CD4-positive, CD25-positive, alpha-beta regulatory T cell (primary cell): ENCODE data around the gene CFAP77. TPM values are rescaled to one million over a fixed set of nuclear protein-coding genes. Genes with fewer than 3 reads are reported as not detected.

ENCODE experiments used
- ATAC-seq, 2 donors: fragments of 150-1000 bp; cut with Tn5 transposase; one replicate each; pipeline ENCODE4 v1.10.0; 2021; ENCODE audit warnings: low read depth in 2 of 2, moderate number of reproducible peaks in 2 of 2, moderate library complexity in 1 of 2
- DNase-seq, 3 donors: peaks; one replicate each; pipeline versions ENCODE4 v3.0.0 to v3.0.0-alpha.2; 2012 to 2022; ENCODE audit warnings: mixed read lengths in 1 of 3
- H3K27ac ChIP-seq: one replicate; pipeline ENCODE4 v1.7.0; 2013; ENCODE audit warnings: mild to moderate bottlenecking, low read length; ENCODE audit not compliant: insufficient read depth, poor library complexity, severe bottlenecking
- H3K27me3 ChIP-seq: one replicate; pipeline ENCODE4 v1.7.0; 2013; ENCODE audit warnings: low read length; ENCODE audit not compliant: control insufficient read depth, insufficient read depth
- H3K36me3 ChIP-seq: one replicate; pipeline ENCODE4 v1.7.0; 2013; ENCODE audit warnings: mild to moderate bottlenecking, low read length, moderate library complexity; ENCODE audit not compliant: control insufficient read depth, insufficient read depth
- H3K4me1 ChIP-seq: 2 replicates; pipeline ENCODE4 v1.7.0; 2013; ENCODE audit warnings: mild to moderate bottlenecking, low read length; ENCODE audit not compliant: insufficient read depth, control insufficient read depth, poor library complexity, severe bottlenecking
- H3K4me3 ChIP-seq: one replicate; pipeline ENCODE4 v1.7.0; 2013; ENCODE audit warnings: low read depth, mild to moderate bottlenecking, low read length, moderate library complexity
- H3K9me3 ChIP-seq, 2 experiments: 1 replicate in 1 of 2; 2 replicates in 1 of 2; pipeline ENCODE4 v1.7.0; 2013; ENCODE audit warnings: low read length in 2 of 2, mild to moderate bottlenecking in 1 of 2, moderate library complexity in 1 of 2; ENCODE audit not compliant: control insufficient read depth in 2 of 2
- H3K27ac Mint-ChIP-seq, 3 donors: one replicate each; pipeline ENCODE4 v1.8.0; 2020 to 2022; ENCODE audit warnings: mild to moderate bottlenecking in 3 of 3, mixed read lengths in 3 of 3, moderate library complexity in 2 of 3
- H3K27me3 Mint-ChIP-seq: one replicate; pipeline ENCODE4 v1.8.0; 2022; ENCODE audit warnings: mild to moderate bottlenecking, mixed read lengths
- H3K36me3 Mint-ChIP-seq: one replicate; pipeline ENCODE4 v1.8.0; 2020; ENCODE audit warnings: mixed read lengths
- H3K4me1 Mint-ChIP-seq, 4 donors: one replicate each; pipeline ENCODE4 v1.8.0; 2020 to 2022; ENCODE audit warnings: mixed read lengths in 4 of 4, mild to moderate bottlenecking in 1 of 4
- H3K4me3 Mint-ChIP-seq, 4 donors: one replicate each; pipeline ENCODE4 v1.8.0; 2020 to 2022; ENCODE audit warnings: mild to moderate bottlenecking in 4 of 4, mixed read lengths in 4 of 4, moderate library complexity in 3 of 4
- H3K9me3 Mint-ChIP-seq, 7 donors: one replicate each; pipeline ENCODE4 v1.8.0; 2020 to 2022; ENCODE audit warnings: mixed read lengths in 7 of 7, mild to moderate bottlenecking in 3 of 7, moderate library complexity in 2 of 7
- polyA plus RNA-seq, 4 donors: library from polyadenylated mRNA; unstranded; fragments of 300-500 nt; fragmentation: Illumina TruSeq; gene quantifications; one replicate each; pipeline ENCODE4 v1.2.3, GENCODE V29; 2021
- total RNA-seq: library from RNA; stranded (reverse); gene quantifications from one replicate; pipeline ENCODE4 v1.2.3, GENCODE V29; 2022

The CFAP77 gene
- total and polyA plus RNA-seq, 5 donors from 2014 or later = not detected

DNA sequence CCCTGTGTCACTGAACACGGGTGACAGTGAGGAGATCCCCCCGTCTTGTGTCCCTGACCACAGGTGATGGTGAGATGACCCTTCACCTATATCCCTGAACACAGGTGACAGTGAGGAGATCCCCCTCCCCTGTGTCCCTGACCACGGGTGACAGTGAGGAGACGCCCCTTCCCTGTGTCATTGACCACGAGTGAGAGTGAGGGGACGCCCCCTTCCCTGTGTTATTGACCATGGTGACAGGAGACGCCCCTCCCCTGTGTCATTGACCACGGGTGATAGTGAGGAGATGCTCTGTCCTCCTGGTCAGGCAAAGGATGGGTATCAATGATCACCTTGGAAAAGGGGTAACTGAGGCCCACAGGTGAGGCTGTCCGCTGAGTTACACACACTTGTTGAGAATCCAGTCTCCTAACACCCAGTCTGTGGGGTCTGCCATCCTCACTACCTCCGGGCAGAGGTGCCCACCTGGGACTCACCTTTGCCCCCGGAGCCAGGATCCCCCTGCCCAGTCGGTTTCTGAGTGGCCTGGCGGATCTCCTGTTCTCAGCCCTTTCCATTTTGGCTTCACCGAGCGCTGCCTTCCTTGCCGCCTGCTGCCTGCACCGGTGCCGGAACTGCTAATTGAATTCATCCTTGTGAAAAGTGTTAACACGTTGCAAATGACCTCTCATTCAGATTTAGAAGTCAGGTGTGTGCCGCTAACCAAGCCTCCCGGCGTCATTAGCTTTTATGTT, 104.2 kb downstream of the CFAP77 start:
- Mint-ChIP-seq H3K9me3 (no peaks in the 10 kb centered on the region), H3K4me1 (no peaks in the 10 kb centered on the region), H3K27me3 (no peaks in the 10 kb centered on the region), H3K27ac (no peak overlapping the region), H3K36me3 (no peaks in the 10 kb centered on the region), H3K4me3 (no peak overlapping the region)
- no peak overlapping the region for H3K27ac ChIP-seq
- DNase-seq (no peak), ATAC-seq (no peak)
- no peak overlapping the region for H3K4me3 ChIP-seq
- H3K4me1 ChIP-seq = no peaks in the 10 kb centered on the region
- no peaks in the 10 kb centered on the region for H3K36me3 ChIP-seq
- no peaks in the 10 kb centered on the region for H3K9me3 ChIP-seq
- no peaks in the 10 kb centered on the region for H3K27me3 ChIP-seq

DNA sequence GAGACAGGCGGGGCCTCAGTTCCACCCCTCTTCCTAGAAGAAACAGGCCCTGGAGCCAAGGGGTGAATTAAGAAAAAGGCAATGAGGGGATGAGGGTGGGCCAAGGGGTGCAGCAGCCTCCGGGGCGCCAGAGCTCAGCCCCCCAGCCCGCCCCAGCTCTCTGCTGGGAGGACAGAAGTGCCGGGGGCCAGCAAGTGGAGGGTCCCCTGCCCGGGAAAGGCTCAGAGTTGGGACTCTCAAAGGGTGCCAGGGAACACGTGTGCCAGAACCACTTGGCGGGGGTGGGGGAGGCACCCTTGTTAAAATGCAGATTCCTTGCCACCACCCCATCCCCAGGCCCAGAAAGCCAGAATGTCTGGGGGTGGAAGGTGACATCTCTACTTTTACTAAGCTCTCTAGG, 104.8 kb downstream of the CFAP77 start:
- ATAC-seq (no peak), DNase-seq (no peak)
- H3K4me1 Mint-ChIP-seq = no peaks in the 10 kb centered on the region
- Histone ChIP-seq H3K4me1 (no peaks in the 10 kb centered on the region), H3K4me3 (no peak overlapping the region), H3K9me3 (no peaks in the 10 kb centered on the region), H3K27me3 (no peaks in the 10 kb centered on the region), H3K27ac (no peak overlapping the region), H3K36me3 (no peaks in the 10 kb centered on the region)
- H3K9me3 Mint-ChIP-seq = no peaks in the 10 kb centered on the region
- no peaks in the 10 kb centered on the region for H3K27me3 Mint-ChIP-seq
- H3K27ac Mint-ChIP-seq = no peak overlapping the region
- no peak overlapping the region for H3K4me3 Mint-ChIP-seq
- no peaks in the 10 kb centered on the region for H3K36me3 Mint-ChIP-seq

DNA sequence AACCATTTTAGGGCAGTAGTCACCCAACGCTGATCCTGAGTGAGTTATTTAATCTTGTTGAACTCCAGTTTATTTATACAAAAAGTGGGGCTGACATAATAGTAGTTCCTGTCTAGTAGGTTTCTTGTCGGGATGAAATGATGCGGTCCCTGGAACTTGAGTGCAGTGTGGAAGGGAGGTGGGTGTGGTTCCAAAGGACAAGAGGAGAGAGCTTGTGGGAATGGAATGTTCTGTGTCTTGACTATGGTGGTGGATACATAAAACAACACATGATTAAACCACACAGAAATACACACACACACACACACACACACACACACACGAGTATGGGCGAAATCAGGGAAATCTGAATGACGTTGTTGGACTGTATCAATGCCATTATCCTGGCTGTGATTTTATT, 106.3 kb downstream of the CFAP77 start:
- H3K4me3 Mint-ChIP-seq = no peak overlapping the region
- no peaks in the 10 kb centered on the region for H3K4me1 Mint-ChIP-seq
- no peaks in the 10 kb centered on the region for H3K27me3 Mint-ChIP-seq

GRCh38 chr9:132516911-132517310, 106.9 kb downstream of the CFAP77 start:
- Histone ChIP-seq H3K4me3 (no peak overlapping the region), H3K36me3 (no peaks in the 10 kb centered on the region), H3K27me3 (no peaks in the 10 kb centered on the region), H3K9me3 (no peaks in the 10 kb centered on the region), H3K4me1 (no peaks in the 10 kb centered on the region), H3K27ac (no peak overlapping the region)
- ATAC-seq (no peak), DNase-seq (no peak)
- H3K4me3 Mint-ChIP-seq = no peak overlapping the region
- H3K27ac Mint-ChIP-seq = no peak overlapping the region
- H3K4me1 Mint-ChIP-seq = no peaks in the 10 kb centered on the region
- no peaks in the 10 kb centered on the region for H3K36me3 Mint-ChIP-seq
- no peaks in the 10 kb centered on the region for H3K27me3 Mint-ChIP-seq
- no peaks in the 10 kb centered on the region for H3K9me3 Mint-ChIP-seq

More for the DNA sequence above, 106.3 kb downstream of the CFAP77 start:
- Histone ChIP-seq H3K4me1 (no peaks in the 10 kb centered on the region), H3K27ac (no peak overlapping the region), H3K4me3 (no peak overlapping the region), H3K36me3 (no peaks in the 10 kb centered on the region), H3K9me3 (no peaks in the 10 kb centered on the region), H3K27me3 (no peaks in the 10 kb centered on the region)
- ATAC-seq (no peak), DNase-seq (no peak)
- Mint-ChIP-seq H3K36me3 (no peaks in the 10 kb centered on the region), H3K27ac (no peak overlapping the region), H3K9me3 (no peaks in the 10 kb centered on the region)

- DNase-seq = no peak
- H3K27ac ChIP-seq = no peak overlapping the region
- peaks cover 5% of the 10 kb centered on the region for H3K27me3 Mint-ChIP-seq
- no peak for ATAC-seq
- H3K4me1 ChIP-seq = no peaks in the 10 kb centered on the region
- no peaks in the 10 kb centered on the region for H3K27me3 ChIP-seq
- no peaks in the 10 kb centered on the region for H3K36me3 ChIP-seq
- no peak overlapping the region for H3K4me3 ChIP-seq
- no peaks in the 10 kb centered on the region for H3K36me3 Mint-ChIP-seq
- no peak overlapping the region for H3K4me3 Mint-ChIP-seq
- H3K9me3 Mint-ChIP-seq = no peaks in the 10 kb centered on the region
- no peak overlapping the region for H3K27ac Mint-ChIP-seq
- no peaks in the 10 kb centered on the region for H3K9me3 ChIP-seq
- H3K4me1 Mint-ChIP-seq = no peaks in the 10 kb centered on the region
Measured at GRCh38 chr9:132517815-132518550, 108.0 kb downstream of the CFAP77 start.

- H3K27ac ChIP-seq = no peak overlapping the region
- Mint-ChIP-seq H3K9me3 (no peaks in the 10 kb centered on the region), H3K4me1 (no peaks in the 10 kb centered on the region), H3K27me3 (peaks cover 5% of the 10 kb centered on the region), H3K27ac (peak overlapping the region in 1 of 3 donors; percentile 61), H3K4me3 (no peak overlapping the region), H3K36me3 (no peaks in the 10 kb centered on the region)
- no peak for ATAC-seq
- H3K9me3 ChIP-seq = no peaks in the 10 kb centered on the region
- no peak overlapping the region for H3K4me3 ChIP-seq
- no peaks in the 10 kb centered on the region for H3K4me1 ChIP-seq
- H3K36me3 ChIP-seq = no peaks in the 10 kb centered on the region
- H3K27me3 ChIP-seq = no peaks in the 10 kb centered on the region
- no peak for DNase-seq
Measured at GRCh38 chr9:132518626-132519025, 108.6 kb downstream of the CFAP77 start.

GRCh38 chr9:132519033-132519432, 109.0 kb downstream of the CFAP77 start:
- no peak overlapping the region for H3K4me3 Mint-ChIP-seq

GRCh38 chr9:132520612-132521011, 110.6 kb downstream of the CFAP77 start:
- no peaks in the 10 kb centered on the region for H3K9me3 Mint-ChIP-seq
- Histone ChIP-seq H3K36me3 (no peaks in the 10 kb centered on the region), H3K9me3 (no peaks in the 10 kb centered on the region), H3K27ac (no peak overlapping the region), H3K4me1 (no peaks in the 10 kb centered on the region), H3K27me3 (no peaks in the 10 kb centered on the region), H3K4me3 (no peak overlapping the region)
- DNase-seq (no peak), ATAC-seq (no peak)
- no peaks in the 10 kb centered on the region for H3K4me1 Mint-ChIP-seq
- no peaks in the 10 kb centered on the region for H3K36me3 Mint-ChIP-seq
- H3K4me3 Mint-ChIP-seq = no peak overlapping the region
- no peak overlapping the region for H3K27ac Mint-ChIP-seq
- H3K27me3 Mint-ChIP-seq = peaks cover 5% of the 10 kb centered on the region

More at GRCh38 chr9:132519033-132519432, 109.0 kb downstream of the CFAP77 start:
- Mint-ChIP-seq H3K27me3 (peaks cover 5% of the 10 kb centered on the region), H3K4me1 (no peaks in the 10 kb centered on the region), H3K9me3 (no peaks in the 10 kb centered on the region), H3K36me3 (no peaks in the 10 kb centered on the region), H3K27ac (no peak overlapping the region)
- no peaks in the 10 kb centered on the region for H3K27me3 ChIP-seq
- H3K4me3 ChIP-seq = no peak overlapping the region
- ATAC-seq (no peak), DNase-seq (no peak)
- H3K36me3 ChIP-seq = no peaks in the 10 kb centered on the region
- H3K9me3 ChIP-seq = no peaks in the 10 kb centered on the region
- H3K4me1 ChIP-seq = no peaks in the 10 kb centered on the region
- H3K27ac ChIP-seq = no peak overlapping the region
